ENCODE results near the gene COL5A3. TPM values are rescaled to one million over a fixed set of nuclear protein-coding genes. Genes with fewer than 3 reads are reported as not detected.
A peak's percentile ranks its signal among the peaks of the same experiment; 100 is the strongest.

The COL5A3 gene
- polyA plus RNA-seq, 6 donors from 2014 or later = not detected

DNA sequence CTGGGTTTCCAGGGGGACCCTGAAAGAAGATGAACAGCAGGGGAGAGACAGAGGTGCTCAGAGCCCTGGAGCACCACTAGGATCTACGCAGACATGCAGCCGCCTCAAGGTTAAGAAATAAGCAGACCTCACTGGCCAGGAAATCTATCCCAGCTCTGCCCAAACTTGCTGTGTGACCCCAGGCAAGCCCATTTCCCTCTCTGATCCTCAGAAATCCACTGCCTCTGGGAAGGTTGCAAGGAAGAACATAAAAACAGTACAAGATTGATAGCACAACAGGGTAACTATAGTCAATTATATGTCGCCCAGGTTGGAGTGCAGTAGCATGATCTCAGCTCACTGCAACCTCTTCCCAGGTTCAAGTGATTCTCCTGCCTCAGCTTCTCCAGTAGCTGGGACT lies 20.8 kb downstream of the COL5A3 start:
- DNase-seq = no peak
- Mint-ChIP-seq H3K27me3 (peaks cover 9 to 34% (median 27%) of the 10 kb centered on the region in 3 donors), H3K4me1 (peaks cover 7 to 8% (median 7%) of the 10 kb centered on the region in 3 donors), H3K36me3 (no peaks in the 10 kb centered on the region), H3K27ac (no peak overlapping the region), H3K4me3 (peak overlapping the region in 1 of 8 donors; percentile 16), H3K9me3 (peaks cover 0 to 4% (median 0%) of the 10 kb centered on the region in 7 donors)
- no peak for ATAC-seq (ENCODE audit: low read depth in 2 of 2)

DNA sequence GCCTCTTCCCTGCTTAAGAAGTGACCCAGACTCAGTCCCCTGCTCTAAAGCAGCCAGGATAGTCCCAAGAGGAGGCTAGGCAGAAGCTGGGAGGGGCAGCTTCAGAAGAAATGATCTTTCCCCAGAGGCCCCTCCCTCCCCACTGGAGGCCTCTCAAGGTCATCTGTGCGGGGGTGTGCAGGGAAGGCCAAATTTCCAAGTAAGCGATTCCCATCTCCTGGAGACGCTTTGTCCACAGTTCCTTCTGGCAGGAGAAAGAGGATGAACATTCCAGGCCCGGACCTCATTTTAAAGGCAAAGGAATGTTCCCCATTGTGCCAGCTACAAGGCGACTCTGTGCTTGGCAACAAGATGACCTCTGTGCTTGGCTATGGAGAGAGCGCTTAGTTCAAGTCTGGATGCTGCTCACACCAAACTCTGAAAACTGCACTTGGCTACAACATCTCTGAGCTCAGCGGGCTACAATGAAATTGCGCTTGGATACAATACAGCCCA lies 23.5 kb downstream of the COL5A3 start:
- Mint-ChIP-seq H3K4me3 (no peak overlapping the region), H3K4me1 (peaks cover 6 to 7% (median 7%) of the 10 kb centered on the region in 3 donors), H3K9me3 (peaks cover 0 to 4% (median 0%) of the 10 kb centered on the region in 7 donors), H3K27ac (no peak overlapping the region), H3K27me3 (peaks cover 13 to 44% (median 28%) of the 10 kb centered on the region in 3 donors), H3K36me3 (no peaks in the 10 kb centered on the region)
- ATAC-seq (ENCODE audit: low read depth in 2 of 2) (no peak), DNase-seq (no peak)

DNA sequence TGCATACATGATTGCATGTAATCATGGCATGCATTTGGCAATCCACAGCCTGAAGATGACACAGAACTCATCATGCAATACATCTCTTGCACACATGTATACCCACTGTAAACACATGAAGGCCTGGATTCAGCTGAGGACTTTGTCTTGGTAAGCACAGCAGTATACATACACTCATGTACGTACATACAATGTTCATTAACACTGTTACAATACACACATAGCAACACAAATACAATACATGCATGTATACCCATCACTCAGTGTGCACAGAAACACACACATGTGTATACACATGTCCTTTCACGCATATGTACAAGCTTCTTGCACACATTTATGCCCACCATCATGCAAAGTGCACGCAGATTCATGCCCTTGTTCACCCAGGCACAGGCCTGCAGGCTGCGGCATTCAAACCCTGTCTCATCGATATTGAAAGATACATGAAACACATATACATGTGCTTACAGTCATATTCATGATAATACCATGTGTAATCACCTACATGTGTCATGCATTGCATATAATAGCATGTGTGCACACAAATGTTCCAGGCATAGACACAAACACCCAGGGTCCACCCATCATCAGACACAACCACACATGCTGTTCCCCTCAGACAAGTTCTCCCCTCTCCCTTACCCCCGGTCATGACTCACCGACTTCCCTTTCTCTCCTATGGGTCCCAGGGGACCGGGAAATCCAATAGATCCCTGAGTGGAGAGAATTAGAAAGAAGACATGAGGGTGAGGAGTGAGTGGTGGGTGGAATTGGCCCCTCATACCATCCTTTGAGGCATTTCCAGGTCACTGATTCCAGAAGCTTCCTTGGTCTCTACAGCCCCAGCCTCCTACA lies 28.7 kb downstream of the COL5A3 start:
- ATAC-seq (ENCODE audit: low read depth in 2 of 2) (no peak), DNase-seq (no peak)
- H3K4me1 Mint-ChIP-seq = no peaks in the 10 kb centered on the region
- H3K36me3 Mint-ChIP-seq = peaks cover 0 to 13% of the 10 kb centered on the region in 2 donors
- peaks cover 0 to 11% (median 4%) of the 10 kb centered on the region in 7 donors for H3K9me3 Mint-ChIP-seq
- no peak overlapping the region for H3K4me3 Mint-ChIP-seq
- H3K27ac Mint-ChIP-seq = no peak overlapping the region
- peaks cover 9 to 47% (median 25%) of the 10 kb centered on the region in 3 donors for H3K27me3 Mint-ChIP-seq

DNA sequence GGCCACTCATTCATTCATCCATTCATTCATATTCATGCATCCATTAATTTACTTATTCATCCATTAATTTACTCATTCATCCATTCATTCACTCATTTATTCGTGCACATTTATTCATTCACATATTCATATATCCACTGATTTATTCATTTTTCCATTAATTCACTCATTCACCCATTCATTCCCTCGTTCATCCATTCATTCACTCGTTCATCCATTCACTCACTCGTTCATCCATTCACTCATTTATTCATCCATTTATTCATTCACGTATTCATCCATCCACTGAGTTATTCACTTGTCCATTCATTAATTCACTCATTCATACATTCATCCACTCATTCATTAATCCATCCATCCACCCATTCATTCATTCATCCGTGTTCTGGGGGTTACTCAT lies 38.2 kb downstream of the COL5A3 start:
- ATAC-seq (ENCODE audit: low read depth in 2 of 2) (no peak), DNase-seq (no peak)
- no peaks in the 10 kb centered on the region for H3K4me1 Mint-ChIP-seq
- no peaks in the 10 kb centered on the region for H3K36me3 Mint-ChIP-seq
- no peak overlapping the region for H3K4me3 Mint-ChIP-seq
- peaks cover 0 to 7% (median 2%) of the 10 kb centered on the region in 7 donors for H3K9me3 Mint-ChIP-seq
- no peak overlapping the region for H3K27ac Mint-ChIP-seq
- peaks cover 22 to 23% (median 22%) of the 10 kb centered on the region in 3 donors for H3K27me3 Mint-ChIP-seq

DNA sequence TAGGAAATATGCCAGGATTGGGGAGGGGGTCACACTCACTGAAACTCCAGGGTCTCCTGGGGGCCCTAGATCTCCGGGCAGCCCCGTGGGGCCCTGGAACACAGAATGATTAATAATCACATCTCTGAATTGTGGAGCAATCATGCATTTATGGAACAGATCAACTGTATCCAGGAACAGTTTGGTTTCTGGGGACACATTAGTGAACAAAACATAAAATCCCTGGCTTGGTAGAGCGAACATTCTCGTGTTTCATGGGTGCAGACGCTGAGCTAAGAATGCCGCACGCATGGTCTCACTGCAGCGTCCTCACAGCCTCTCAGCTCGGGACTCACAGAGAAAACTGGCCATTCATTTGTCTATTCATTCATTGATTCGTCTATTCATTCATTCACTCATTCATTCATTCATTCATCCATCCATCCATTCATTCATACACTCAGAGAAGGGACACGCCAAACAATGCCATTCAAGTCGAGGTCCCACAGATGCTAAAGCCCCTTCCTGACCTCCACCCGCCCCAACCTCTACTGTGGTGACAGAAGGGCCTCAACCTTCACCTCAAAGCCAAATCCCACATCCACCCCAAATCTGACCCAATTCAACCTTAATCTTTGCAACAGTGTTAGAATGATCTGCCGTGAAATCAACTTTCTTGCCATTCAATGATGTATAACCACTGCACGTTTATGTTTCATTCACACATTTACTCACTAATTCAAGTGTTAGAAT lies 39.0 kb downstream of the COL5A3 start:
- DNase-seq (no peak), ATAC-seq (ENCODE audit: low read depth in 2 of 2) (no peak)
- Mint-ChIP-seq H3K4me1 (peaks cover 2 to 5% (median 5%) of the 10 kb centered on the region in 3 donors), H3K27me3 (peaks cover 26 to 31% (median 29%) of the 10 kb centered on the region in 3 donors), H3K4me3 (no peak overlapping the region), H3K36me3 (no peaks in the 10 kb centered on the region), H3K27ac (peak overlapping the region in 1 of 6 donors; percentile 54), H3K9me3 (peaks cover 0 to 7% (median 3%) of the 10 kb centered on the region in 7 donors)

DNA sequence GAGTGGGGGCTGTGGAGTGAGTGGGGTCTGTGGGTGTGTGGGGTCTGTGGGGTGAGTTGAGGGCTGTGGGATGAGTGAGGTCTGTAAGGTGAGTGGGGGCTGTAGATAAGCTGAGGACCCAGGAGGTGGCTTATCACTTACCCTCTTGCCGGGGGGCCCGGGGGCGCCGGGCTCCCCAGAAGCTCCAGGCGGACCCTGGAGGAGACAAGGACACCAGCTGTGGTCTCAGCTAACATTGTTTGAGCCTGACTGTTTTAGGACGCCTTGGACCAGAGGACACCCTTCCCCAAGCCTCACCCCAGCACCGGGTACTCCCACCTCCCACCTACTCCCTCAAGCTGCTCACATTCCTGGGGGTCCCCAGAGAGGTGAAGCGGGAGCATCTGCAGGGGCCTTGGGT lies 39.8 kb downstream of the COL5A3 start:
- ATAC-seq (ENCODE audit: low read depth in 2 of 2) (no peak), DNase-seq (no peak)
- Mint-ChIP-seq H3K4me1 (peaks cover 2 to 5% (median 5%) of the 10 kb centered on the region in 3 donors), H3K36me3 (no peaks in the 10 kb centered on the region), H3K4me3 (no peak overlapping the region), H3K27me3 (peaks cover 32 to 37% (median 36%) of the 10 kb centered on the region in 3 donors), H3K27ac (no peak overlapping the region), H3K9me3 (peaks cover 0 to 7% (median 3%) of the 10 kb centered on the region in 7 donors)

DNA sequence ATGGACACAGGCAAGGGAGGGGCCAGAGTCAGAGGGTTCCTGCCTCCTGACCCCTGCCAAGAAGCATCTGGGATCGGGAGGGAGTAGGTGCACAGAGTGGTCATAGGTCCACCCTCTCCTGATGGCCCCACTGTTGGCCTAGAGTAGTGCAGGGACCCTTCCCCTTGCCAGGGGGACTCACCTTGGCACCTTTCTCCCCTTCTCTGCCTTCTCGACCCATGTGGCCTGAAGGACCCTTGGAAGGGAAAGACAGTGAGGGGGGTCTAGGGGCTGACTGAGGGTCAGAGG lies 40.7 kb downstream of the COL5A3 start:
- Mint-ChIP-seq H3K27ac (no peak overlapping the region), H3K9me3 (peaks cover 0 to 7% (median 3%) of the 10 kb centered on the region in 7 donors), H3K4me3 (no peak overlapping the region), H3K36me3 (no peaks in the 10 kb centered on the region), H3K4me1 (peaks cover 2 to 5% (median 5%) of the 10 kb centered on the region in 3 donors), H3K27me3 (peaks cover 32 to 39% (median 37%) of the 10 kb centered on the region in 3 donors)
- DNase-seq (no peak), ATAC-seq (ENCODE audit: low read depth in 2 of 2) (no peak)

DNA sequence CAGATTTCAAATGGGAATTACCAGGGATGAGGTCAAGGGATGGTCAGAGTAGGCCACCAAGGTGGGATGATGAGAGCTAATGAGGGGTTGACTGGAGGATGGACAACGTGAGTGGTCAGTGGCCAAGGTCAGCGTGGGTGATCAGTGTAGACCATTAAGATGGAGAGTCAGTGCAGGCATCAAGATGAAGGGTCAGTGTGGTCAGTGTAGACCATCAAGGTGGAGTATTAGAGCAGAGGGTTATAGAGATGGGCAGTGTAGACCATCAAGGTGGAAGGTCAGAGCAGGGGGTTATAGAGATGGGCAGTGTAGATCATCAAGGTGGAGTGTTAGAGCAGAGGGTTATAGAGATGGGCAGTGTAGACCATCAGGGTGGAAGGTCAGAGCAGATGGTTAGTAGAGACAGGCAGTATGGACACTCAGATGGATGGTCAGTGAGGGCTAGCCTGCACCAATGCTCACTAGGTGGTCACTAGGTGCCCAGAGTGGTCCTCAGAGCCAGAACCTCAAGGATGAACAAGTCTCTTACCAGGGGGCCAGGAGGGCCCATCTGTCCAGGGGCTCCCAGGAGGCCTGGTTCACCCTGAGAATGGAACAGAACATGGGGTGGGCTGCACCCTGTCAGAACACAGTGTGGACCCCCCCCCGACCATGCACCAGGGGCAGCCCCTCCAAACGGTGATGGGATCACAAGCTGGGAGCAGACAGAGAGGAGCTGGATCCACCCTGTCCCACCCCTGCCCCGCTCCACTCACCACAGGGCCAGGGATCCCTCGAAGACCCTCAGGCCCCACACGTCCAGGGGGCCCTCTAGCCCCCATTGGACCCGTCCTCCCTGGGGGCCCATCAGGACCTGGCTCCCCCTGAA lies 41.2 kb downstream of the COL5A3 start:
- no peaks in the 10 kb centered on the region for H3K36me3 Mint-ChIP-seq
- no peak overlapping the region for H3K27ac Mint-ChIP-seq
- peaks cover 0 to 7% (median 3%) of the 10 kb centered on the region in 7 donors for H3K9me3 Mint-ChIP-seq
- ATAC-seq (ENCODE audit: low read depth in 2 of 2) = no peak
- peaks cover 33 to 39% (median 37%) of the 10 kb centered on the region in 3 donors for H3K27me3 Mint-ChIP-seq
- H3K4me3 Mint-ChIP-seq = no peak overlapping the region
- DNase-seq = no peak
- peaks cover 2 to 5% (median 5%) of the 10 kb centered on the region in 3 donors for H3K4me1 Mint-ChIP-seq

DNA sequence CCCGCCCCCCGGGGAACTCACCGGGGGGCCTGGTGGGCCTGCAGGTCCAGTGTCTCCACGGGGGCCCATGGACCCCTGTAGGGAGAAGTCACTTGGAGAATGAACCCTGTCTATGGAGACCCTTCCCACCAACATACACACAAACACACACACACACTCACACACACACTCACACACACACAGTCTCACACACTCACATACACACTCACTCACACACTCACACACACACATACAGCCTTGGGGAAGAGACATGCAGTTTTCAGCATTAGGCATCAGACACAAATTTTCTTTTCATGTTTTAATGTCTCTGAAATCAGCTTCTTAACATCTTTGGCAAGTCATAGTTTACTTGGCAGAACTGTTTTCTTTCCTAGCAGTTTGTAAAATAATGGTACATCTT lies 43.0 kb downstream of the COL5A3 start:
- Mint-ChIP-seq H3K4me3 (no peak overlapping the region), H3K9me3 (peaks cover 0 to 7% (median 4%) of the 10 kb centered on the region in 7 donors), H3K27me3 (peaks cover 41 to 53% (median 42%) of the 10 kb centered on the region in 3 donors), H3K4me1 (peaks cover 2 to 5% (median 5%) of the 10 kb centered on the region in 3 donors), H3K36me3 (no peaks in the 10 kb centered on the region), H3K27ac (no peak overlapping the region)
- ATAC-seq (ENCODE audit: low read depth in 2 of 2) (no peak), DNase-seq (no peak)

DNA sequence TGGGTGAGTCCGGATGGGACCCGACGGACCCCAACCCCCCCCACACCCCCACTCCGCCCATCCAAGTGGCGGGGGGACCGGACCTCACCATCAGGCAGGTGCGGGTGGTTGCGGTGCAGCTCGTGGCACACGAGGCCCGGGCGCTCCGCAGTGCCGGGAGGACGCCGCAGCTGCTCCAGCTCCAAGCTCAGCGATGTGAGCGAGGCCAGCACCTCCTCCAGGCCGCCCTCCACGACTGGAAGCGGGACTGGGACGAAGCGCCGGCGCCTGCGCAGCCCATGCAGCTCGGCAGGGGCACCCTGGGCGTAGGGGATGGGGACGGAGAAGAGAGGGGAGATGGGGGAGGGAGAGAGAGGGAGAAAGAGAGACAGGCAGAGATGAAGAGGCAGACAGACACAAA lies 43.9 kb downstream of the COL5A3 start:
- H3K27me3 Mint-ChIP-seq = peaks cover 38 to 55% (median 46%) of the 10 kb centered on the region in 3 donors
- DNase-seq (no peak), ATAC-seq (ENCODE audit: low read depth in 2 of 2) (no peak)
- H3K27ac Mint-ChIP-seq = peak overlapping the region in 1 of 6 donors; percentile 33
- H3K9me3 Mint-ChIP-seq = peaks cover 0 to 6% (median 2%) of the 10 kb centered on the region in 7 donors
- H3K4me1 Mint-ChIP-seq = peaks cover 2 to 5% (median 5%) of the 10 kb centered on the region in 3 donors
- H3K4me3 Mint-ChIP-seq = peak overlapping the region in 1 of 8 donors; percentile 29
- no peaks in the 10 kb centered on the region for H3K36me3 Mint-ChIP-seq

DNA sequence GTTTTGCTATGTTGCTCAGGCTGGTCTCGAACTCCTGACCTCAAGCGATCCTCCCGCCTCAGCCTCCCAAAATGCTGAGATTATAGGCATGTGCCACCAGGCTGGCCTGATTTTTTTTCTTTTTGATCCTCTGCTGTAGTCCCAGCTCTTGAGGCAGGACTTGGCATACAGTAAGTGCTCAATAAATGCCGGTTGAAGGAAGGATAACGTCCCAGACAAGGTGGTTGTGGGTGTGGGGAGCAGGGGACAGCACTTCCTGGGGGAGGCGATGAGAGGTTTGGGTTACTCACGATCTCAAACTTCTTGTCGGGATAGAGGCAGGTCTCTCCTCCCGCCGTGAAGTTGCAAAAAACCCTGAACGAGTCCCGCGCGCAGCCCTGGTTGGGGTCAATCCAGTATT lies 44.3 kb downstream of the COL5A3 start:
- Mint-ChIP-seq H3K4me1 (peaks cover 2 to 5% (median 5%) of the 10 kb centered on the region in 3 donors), H3K27ac (no peak overlapping the region), H3K9me3 (peaks cover 0 to 6% (median 2%) of the 10 kb centered on the region in 7 donors), H3K36me3 (no peaks in the 10 kb centered on the region), H3K4me3 (no peak overlapping the region), H3K27me3 (peaks cover 37 to 58% (median 50%) of the 10 kb centered on the region in 3 donors)
- no peak for DNase-seq
- no peak for ATAC-seq (ENCODE audit: low read depth in 2 of 2)

DNA sequence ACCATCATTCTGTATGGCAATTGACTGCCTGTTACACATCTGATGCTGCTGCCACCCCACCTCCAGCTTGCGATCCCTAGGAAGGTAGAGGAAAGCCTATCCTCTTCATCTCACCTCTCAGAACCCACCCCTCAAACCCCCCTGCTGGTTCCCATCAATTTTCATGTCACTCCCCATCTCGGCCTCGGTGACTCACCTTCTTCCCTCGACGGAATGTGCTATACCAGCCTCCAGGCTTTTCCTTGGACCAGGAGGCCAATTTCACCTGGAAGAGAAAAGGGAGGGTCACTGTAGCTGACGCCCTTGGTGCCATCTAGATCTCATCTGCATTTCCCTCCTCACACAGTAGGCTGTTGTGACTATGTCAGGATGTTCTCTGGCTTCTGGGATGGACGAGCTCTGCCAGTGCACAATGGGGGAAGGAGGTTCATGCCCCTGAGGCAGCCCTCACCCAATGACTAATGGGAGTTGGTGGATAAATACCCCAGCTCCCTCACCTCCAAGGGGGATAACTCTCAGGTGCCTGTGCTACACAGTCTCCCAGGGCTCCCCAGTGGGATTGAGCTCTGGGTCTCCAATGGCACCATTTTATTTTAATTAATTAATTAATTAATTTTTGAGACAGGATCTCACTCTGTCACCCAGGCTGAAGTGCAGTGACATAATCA lies 47.5 kb downstream of the COL5A3 start:
- ATAC-seq (ENCODE audit: low read depth in 2 of 2) (no peak), DNase-seq (no peak)
- Mint-ChIP-seq H3K4me3 (peak overlapping the region in 1 of 8 donors; percentile 1), H3K27me3 (peaks cover 31 to 65% (median 44%) of the 10 kb centered on the region in 3 donors), H3K9me3 (peaks cover 0 to 6% (median 0%) of the 10 kb centered on the region in 7 donors), H3K36me3 (no peaks in the 10 kb centered on the region), H3K27ac (peak overlapping the region in 1 of 6 donors; percentile 14), H3K4me1 (peaks cover 2 to 5% (median 5%) of the 10 kb centered on the region in 3 donors)
